Hepatocyte (in vitro differentiated cells): ENCODE measurements around the gene CORO7. TPM values are rescaled to one million over a fixed set of nuclear protein-coding genes. Genes with fewer than 3 reads are reported as not detected.

ENCODE experiments used
- DNase-seq: peaks from one replicate; pipeline ENCODE4 v3.0.0-alpha.2; 2016; ENCODE audit warnings: low spot score
- H2AFZ ChIP-seq: fragments of 200-600 bp; sonication (generic); 2 replicates; pipeline ENCODE4 v1.6.0; 2016; ENCODE audit warnings: antibody characterized with exemption, mild to moderate bottlenecking
- H3K27ac ChIP-seq: fragments of 200-600 bp; sonication (generic); 2 replicates; pipeline ENCODE4 v1.5.1; 2016; ENCODE audit warnings: mild to moderate bottlenecking
- H3K27me3 ChIP-seq: fragments of 200-600 bp; sonication (generic); 2 replicates; pipeline ENCODE4 v1.6.1; 2016
- H3K36me3 ChIP-seq: fragments of 200-600 bp; sonication (generic); replicated peaks from 2 replicates; pipeline ENCODE4 v1.5.1; 2016; ENCODE audit warnings: low read depth; ENCODE audit not compliant: insufficient read depth
- H3K4me1 ChIP-seq: fragments of 200-600 bp; sonication (generic); 2 replicates; pipeline ENCODE4 v1.5.1; 2016; ENCODE audit warnings: mild to moderate bottlenecking, moderate library complexity; ENCODE audit not compliant: insufficient read depth
- H3K4me2 ChIP-seq: fragments of 200-600 bp; sonication (generic); 2 replicates; pipeline ENCODE4 v1.6.0; 2016
- H3K4me3 ChIP-seq: fragments of 200-600 bp; sonication (generic); 2 replicates; pipeline ENCODE4 v1.5.1; 2016; ENCODE audit warnings: mild to moderate bottlenecking
- H3K79me2 ChIP-seq: fragments of 200-600 bp; sonication (generic); 2 replicates; pipeline ENCODE4 v1.6.0; 2017; ENCODE audit warnings: mild to moderate bottlenecking
- H3K9me2 ChIP-seq: fragments of 200-600 bp; sonication (generic); replicated peaks from 2 replicates; pipeline ENCODE4 v1.6.0; 2017; ENCODE audit warnings: mild to moderate bottlenecking; ENCODE audit not compliant: insufficient read depth
- H3K9me3 ChIP-seq: fragments of 200-600 bp; sonication (generic); 2 replicates; pipeline ENCODE4 v1.5.1; 2016; ENCODE audit warnings: low read depth, mild to moderate bottlenecking
- H4K20me1 ChIP-seq: fragments of 200-600 bp; sonication (generic); 2 replicates; pipeline ENCODE4 v1.6.0; 2016; ENCODE audit warnings: mild to moderate bottlenecking; ENCODE audit not compliant: insufficient read depth, poor library complexity, severe bottlenecking
- EZH2 ChIP-seq: fragments of 200-600 bp; sonication (generic); IDR thresholded peaks from 2 replicates; pipeline ENCODE4 v1.6.1; 2016; ENCODE audit warnings: antibody characterized with exemption, mild to moderate bottlenecking, borderline replicate concordance
- EZH2phosphoT487 ChIP-seq: fragments of 200-600 bp; sonication (generic); IDR thresholded peaks from one replicate; pipeline ENCODE4 v1.6.1; 2018; ENCODE audit warnings: antibody characterized with exemption, mild to moderate bottlenecking, low read depth, moderate library complexity; ENCODE audit not compliant: unreplicated experiment, severe bottlenecking
- WGBS: methylation state at CpG from one replicate; pipeline ENCODE4 v1.1.6; 2016; ENCODE audit warnings: low lambda C conversion rate; ENCODE audit errors: missing lambda C conversion rate; 5-methylcytosine and 5-hydroxymethylcytosine counted together
- polyA plus RNA-seq: library from polyadenylated mRNA; unstranded; fragments of >200 nt; fragmentation: Nextera tagmentation; extraction: Ambion mirVana; gene quantifications from 2 replicates; pipeline ENCODE4 v1.2.1, GENCODE V29; 2016
- total RNA-seq: library from RNA; depleted of rRNA; stranded (reverse); fragments of >200 nt; gene quantifications from 2 replicates; pipeline ENCODE4 v1.2.3, GENCODE V29; 2014
- TF ChIP-seq, protein P1 (sequence below): fragments of 200-600 bp; sonication (generic); IDR thresholded peaks from 2 replicates; pipeline ENCODE4 v1.5.1; 2016; ENCODE audit warnings: antibody characterized with exemption, mild to moderate bottlenecking; ENCODE audit not compliant: poor library complexity

The CORO7 gene
- total and polyA plus RNA-seq, 2 experiments from 2014 or later: 18.2 to 33.3 TPM

DNA sequence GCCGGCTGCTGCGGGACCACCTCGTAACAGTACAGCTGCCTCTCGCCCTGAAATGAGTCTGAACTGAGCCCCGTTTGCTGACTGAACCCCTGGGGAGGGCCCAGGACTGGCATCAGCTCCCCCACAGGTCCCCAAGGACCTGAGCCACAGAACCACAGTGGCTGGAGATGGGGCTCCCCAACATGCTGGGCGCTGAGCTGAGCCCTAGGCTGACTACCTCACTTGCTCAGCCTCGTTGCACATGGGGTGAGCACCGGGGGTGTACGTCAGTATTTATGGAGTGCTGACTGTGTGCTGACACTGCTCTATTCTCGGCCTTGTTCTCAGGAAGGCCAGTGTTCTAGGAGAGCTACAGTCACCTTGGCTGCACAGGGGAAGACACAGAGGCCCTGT, 51.4 kb downstream of the CORO7 start:
- Histone ChIP-seq H2AFZ (no peak overlapping the region), H3K4me1 (no peaks in the 10 kb centered on the region), H3K9me2 (no peaks in the 10 kb centered on the region), H3K4me3 (no peak overlapping the region), H3K27ac (no peak overlapping the region), H3K36me3 (no peaks in the 10 kb centered on the region), H3K9me3 (no peaks in the 10 kb centered on the region), H3K27me3 (no peaks in the 10 kb centered on the region), H3K4me2 (no peak overlapping the region), H3K79me2 (no peaks in the 10 kb centered on the region), H4K20me1 (no peaks in the 10 kb centered on the region)
- TF ChIP-seq EZH2: no peak
- TF ChIP-seq, protein P1, sequence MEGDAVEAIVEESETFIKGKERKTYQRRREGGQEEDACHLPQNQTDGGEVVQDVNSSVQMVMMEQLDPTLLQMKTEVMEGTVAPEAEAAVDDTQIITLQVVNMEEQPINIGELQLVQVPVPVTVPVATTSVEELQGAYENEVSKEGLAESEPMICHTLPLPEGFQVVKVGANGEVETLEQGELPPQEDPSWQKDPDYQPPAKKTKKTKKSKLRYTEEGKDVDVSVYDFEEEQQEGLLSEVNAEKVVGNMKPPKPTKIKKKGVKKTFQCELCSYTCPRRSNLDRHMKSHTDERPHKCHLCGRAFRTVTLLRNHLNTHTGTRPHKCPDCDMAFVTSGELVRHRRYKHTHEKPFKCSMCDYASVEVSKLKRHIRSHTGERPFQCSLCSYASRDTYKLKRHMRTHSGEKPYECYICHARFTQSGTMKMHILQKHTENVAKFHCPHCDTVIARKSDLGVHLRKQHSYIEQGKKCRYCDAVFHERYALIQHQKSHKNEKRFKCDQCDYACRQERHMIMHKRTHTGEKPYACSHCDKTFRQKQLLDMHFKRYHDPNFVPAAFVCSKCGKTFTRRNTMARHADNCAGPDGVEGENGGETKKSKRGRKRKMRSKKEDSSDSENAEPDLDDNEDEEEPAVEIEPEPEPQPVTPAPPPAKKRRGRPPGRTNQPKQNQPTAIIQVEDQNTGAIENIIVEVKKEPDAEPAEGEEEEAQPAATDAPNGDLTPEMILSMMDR: no peak
- TF ChIP-seq EZH2phosphoT487: no peak
- DNase-seq: no peak
- 91% methylated on average over 8 of the region's 10 CpGs for WGBS

DNA sequence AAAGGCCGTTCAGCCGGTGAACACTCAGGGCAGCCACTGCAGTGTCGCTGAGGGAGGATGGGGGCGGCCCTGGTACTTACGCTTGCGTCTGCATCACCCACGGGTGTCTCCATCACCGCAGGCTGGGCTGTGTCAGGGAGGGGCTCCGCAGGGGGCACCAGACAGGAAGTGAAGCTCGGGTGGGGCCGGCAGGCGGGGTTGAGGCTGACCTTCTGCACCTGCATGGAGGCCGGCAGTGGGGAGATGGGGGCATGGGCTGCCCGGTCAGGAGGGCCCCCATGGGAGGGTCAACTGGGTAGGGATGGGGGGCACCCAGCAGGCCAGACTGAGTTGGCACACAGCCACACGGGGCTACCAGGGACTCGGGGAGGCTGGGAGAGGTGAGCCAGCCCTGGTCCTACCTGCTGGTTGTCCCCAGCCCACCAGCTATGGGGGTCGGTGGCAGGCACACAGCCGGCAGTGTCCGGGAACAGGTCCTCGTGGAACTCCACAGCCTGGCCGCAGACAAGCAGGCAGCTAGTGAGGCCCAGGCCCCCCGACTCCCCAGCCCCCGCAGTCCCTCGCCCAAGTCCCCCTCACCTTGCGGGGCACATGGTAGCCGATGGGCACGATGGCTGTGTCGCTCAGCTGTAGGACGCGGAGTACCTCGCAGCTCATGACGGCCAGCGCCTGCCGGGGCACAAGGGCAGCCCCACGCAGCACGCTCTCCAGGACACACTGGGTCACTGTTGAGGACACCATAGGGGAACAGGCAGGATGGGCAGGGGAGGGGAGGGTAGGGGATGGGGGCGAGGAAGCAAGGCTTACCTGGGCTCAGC, 52.0 kb downstream of the CORO7 start:
- 94% methylated on average over 35 of the region's 37 CpGs for WGBS
- no peak for DNase-seq
- H3K27ac ChIP-seq: no peak overlapping the region
- no peaks in the 10 kb centered on the region for H3K79me2 ChIP-seq
- no peak overlapping the region for H3K4me3 ChIP-seq
- no peak overlapping the region for H2AFZ ChIP-seq
- no peaks in the 10 kb centered on the region for H3K27me3 ChIP-seq
- no peaks in the 10 kb centered on the region for H4K20me1 ChIP-seq
- no peak overlapping the region for H3K4me2 ChIP-seq
- no peaks in the 10 kb centered on the region for H3K36me3 ChIP-seq
- H3K9me3 ChIP-seq: no peaks in the 10 kb centered on the region
- no peaks in the 10 kb centered on the region for H3K9me2 ChIP-seq
- no peaks in the 10 kb centered on the region for H3K4me1 ChIP-seq
- TF ChIP-seq EZH2phosphoT487: no peak
- TF ChIP-seq, protein P1: no peak
- TF ChIP-seq EZH2: no peak

DNA sequence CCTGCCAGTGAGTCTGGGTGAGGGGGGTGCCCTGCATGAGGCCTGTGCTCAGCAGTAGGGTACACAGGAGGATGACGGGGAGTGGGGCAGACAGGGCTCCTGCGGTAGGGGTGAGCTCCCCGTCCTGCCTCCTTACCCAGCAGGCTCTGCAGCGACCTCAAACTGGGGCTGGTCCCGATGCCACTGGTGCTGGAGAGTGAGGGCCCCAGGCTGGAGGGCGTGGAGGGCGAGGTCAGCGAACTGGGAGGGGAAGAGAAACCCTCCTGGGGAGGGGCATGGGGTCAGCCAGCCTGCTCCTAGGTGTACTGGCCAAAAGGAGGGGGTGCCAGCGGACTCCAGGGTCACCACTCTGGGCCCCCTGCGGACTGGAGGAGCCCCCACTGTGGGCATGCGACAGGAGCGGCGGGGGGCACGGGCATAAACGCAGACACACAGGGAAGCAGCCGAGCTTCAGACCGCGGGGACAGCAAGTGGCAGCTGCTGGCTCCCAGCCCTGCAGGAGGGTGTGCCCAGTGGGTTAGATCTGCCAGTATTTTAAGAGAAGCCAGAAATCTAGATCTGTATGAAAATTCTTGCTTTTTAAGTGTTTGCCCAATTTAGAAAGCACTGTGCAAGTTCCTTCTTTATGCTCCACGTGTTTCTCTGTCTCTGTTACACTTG, 53.8 kb downstream of the CORO7 start:
- Histone ChIP-seq H2AFZ (no peak overlapping the region), H3K4me1 (no peaks in the 10 kb centered on the region), H3K27ac (no peak overlapping the region), H3K36me3 (no peaks in the 10 kb centered on the region), H3K9me3 (no peaks in the 10 kb centered on the region), H3K79me2 (no peaks in the 10 kb centered on the region), H4K20me1 (no peaks in the 10 kb centered on the region), H3K27me3 (no peaks in the 10 kb centered on the region), H3K4me3 (no peak overlapping the region), H3K9me2 (no peaks in the 10 kb centered on the region), H3K4me2 (no peak overlapping the region)
- WGBS: 97% methylated on average over 18 of the region's 19 CpGs
- no peak for DNase-seq
- no peak for TF ChIP-seq EZH2
- TF ChIP-seq, protein P1: no peak
- TF ChIP-seq EZH2phosphoT487: no peak
